ENCODE data around the gene MTCP1. TPM values are rescaled to one million over a fixed set of nuclear protein-coding genes. Genes with fewer than 3 reads are reported as not detected.
A peak's percentile ranks its signal among the peaks of the same experiment; 100 is the strongest.

Gene MTCP1
- total RNA-seq, 1 donor from 2014 or later = 1.1 TPM

DNA sequence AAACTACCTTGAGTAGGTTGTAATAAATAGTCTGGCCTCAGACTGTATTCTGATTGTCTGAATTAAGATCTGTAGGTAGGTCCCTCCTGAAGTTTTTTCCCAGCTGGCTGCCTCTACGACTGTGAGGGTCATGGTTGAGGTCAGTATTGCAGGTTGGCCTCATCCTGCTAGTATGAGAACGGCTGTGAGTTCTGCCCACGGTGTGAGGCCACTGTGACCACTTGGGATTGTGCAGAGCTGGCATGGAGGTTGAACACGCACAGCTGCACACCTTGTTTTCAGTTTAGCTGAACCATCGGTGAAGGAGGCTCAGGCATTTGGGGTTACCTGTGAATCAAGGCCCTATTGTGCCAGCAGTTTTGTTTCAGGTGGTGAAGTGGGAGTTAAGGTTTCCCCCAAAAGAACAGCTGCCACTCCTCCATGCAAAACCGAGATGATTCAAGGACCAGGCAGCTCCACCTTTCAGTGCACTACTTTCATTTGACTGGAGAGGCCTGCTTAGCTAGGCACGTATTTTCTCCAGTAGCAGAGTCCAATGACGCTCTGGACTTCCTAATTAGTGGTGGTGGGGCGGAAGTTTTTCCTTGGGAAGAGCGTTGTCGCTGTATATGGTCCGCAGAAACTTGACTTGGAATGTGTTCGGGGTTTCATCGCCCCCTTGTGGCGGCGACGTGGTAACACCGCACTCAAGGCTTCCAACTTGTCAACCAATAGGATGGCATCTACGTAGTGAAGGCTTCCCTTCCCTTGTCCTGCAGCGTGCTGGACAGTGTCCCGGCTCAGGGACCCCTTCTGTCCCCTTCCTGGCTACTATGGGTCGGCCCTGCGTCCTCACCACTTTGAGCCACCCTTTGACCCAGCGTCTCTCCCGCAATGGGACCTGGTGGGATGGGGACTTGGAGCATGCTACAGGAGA, 13.8 kb downstream of the MTCP1 start:
- peaks cover 1% of the 10 kb centered on the region for H3K36me3 ChIP-seq (ENCODE audit: control insufficient read depth, insufficient read depth, low read length)
- no peaks in the 10 kb centered on the region for H3K27me3 ChIP-seq (ENCODE audit: control insufficient read depth, insufficient read depth, low read length)
- TF ChIP-seq, protein P1, sequence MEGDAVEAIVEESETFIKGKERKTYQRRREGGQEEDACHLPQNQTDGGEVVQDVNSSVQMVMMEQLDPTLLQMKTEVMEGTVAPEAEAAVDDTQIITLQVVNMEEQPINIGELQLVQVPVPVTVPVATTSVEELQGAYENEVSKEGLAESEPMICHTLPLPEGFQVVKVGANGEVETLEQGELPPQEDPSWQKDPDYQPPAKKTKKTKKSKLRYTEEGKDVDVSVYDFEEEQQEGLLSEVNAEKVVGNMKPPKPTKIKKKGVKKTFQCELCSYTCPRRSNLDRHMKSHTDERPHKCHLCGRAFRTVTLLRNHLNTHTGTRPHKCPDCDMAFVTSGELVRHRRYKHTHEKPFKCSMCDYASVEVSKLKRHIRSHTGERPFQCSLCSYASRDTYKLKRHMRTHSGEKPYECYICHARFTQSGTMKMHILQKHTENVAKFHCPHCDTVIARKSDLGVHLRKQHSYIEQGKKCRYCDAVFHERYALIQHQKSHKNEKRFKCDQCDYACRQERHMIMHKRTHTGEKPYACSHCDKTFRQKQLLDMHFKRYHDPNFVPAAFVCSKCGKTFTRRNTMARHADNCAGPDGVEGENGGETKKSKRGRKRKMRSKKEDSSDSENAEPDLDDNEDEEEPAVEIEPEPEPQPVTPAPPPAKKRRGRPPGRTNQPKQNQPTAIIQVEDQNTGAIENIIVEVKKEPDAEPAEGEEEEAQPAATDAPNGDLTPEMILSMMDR (IDR thresholded peaks at IDR 0.05; ENCODE audit: insufficient read depth, low read length, poor library complexity, severe bottlenecking) = peak; percentile 59
- no peak overlapping the region for H3K4me3 ChIP-seq (ENCODE audit: low read depth, low read length)
- DNase-seq (ENCODE audit: low read depth) = no peak

DNA sequence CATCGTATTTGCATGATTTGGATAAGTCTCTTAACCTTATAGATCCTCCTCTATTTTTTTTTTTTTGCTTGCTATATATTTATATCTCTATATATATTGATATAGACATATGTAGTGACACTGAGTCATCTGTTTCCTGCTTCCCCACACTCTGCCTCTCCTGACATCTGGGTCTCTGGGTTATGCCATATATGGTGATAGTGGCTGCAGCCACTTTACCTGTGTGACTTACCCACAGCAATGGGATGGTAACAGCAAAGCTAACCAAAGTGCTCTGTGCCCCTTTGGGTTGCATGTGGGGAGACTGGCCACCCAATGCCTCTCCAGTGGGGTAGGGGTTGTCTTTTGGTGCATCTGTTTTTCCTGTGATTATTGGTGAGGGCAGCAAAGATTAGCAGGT, 14.5 kb downstream of the MTCP1 start:
- H3K4me3 ChIP-seq (ENCODE audit: low read depth, low read length) = no peak overlapping the region
- TF ChIP-seq, protein P1 (IDR thresholded peaks at IDR 0.05; ENCODE audit: insufficient read depth, low read length, poor library complexity, severe bottlenecking) = no peak
- DNase-seq (ENCODE audit: low read depth) = no peak
- H3K36me3 ChIP-seq (ENCODE audit: control insufficient read depth, insufficient read depth, low read length) = peaks cover 1% of the 10 kb centered on the region
- no peaks in the 10 kb centered on the region for H3K27me3 ChIP-seq (ENCODE audit: control insufficient read depth, insufficient read depth, low read length)

DNA sequence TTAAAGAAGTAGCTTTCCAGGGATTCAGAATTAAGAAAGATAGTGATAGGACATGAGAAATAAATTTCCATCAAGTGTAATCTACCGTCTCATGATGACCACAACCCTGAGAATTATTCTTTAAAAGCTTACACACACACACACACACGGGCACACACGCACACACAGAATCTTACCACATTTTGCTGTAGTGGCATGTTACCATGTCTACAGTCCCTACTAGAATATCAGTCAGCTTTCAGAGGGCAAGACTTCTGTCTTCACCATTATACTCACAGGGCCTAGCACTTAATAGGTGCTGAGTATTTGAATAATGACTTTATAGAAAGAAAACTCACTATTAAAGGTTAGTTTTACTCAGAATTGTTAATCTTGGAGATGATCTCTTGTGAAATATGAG, 15.4 kb downstream of the MTCP1 start:
- no peaks in the 10 kb centered on the region for H3K27me3 ChIP-seq (ENCODE audit: control insufficient read depth, insufficient read depth, low read length)
- no peak for DNase-seq (ENCODE audit: low read depth)
- TF ChIP-seq, protein P1 (IDR thresholded peaks at IDR 0.05; ENCODE audit: insufficient read depth, low read length, poor library complexity, severe bottlenecking) = no peak
- H3K4me3 ChIP-seq (ENCODE audit: low read depth, low read length) = no peak overlapping the region
- no peaks in the 10 kb centered on the region for H3K36me3 ChIP-seq (ENCODE audit: control insufficient read depth, insufficient read depth, low read length)

DNA sequence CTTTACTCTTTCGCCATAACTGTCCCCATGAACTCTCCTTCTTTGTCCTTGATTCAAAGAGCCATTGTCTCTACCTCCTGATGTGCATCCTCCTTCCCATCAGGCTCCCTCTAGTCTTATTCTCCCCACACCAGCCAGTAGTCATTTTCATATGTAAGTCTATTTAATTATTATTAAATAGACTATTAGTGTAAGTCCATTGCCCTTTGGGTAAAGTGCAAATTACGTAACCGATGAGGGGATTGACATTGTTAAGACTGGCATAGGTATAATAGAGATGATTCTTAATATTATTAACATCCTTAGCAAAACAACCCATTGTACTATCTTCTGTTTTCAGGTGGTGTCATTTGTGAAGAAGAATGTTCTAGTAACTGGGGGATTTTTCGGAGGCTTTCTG, 16.7 kb downstream of the MTCP1 start:
- no peak for DNase-seq (ENCODE audit: low read depth)
- TF ChIP-seq, protein P1 (IDR thresholded peaks at IDR 0.05; ENCODE audit: insufficient read depth, low read length, poor library complexity, severe bottlenecking) = no peak
- Histone ChIP-seq H3K27me3 (ENCODE audit: control insufficient read depth, insufficient read depth, low read length) (no peaks in the 10 kb centered on the region), H3K36me3 (ENCODE audit: control insufficient read depth, insufficient read depth, low read length) (no peaks in the 10 kb centered on the region), H3K4me3 (ENCODE audit: low read depth, low read length) (no peak overlapping the region)

DNA sequence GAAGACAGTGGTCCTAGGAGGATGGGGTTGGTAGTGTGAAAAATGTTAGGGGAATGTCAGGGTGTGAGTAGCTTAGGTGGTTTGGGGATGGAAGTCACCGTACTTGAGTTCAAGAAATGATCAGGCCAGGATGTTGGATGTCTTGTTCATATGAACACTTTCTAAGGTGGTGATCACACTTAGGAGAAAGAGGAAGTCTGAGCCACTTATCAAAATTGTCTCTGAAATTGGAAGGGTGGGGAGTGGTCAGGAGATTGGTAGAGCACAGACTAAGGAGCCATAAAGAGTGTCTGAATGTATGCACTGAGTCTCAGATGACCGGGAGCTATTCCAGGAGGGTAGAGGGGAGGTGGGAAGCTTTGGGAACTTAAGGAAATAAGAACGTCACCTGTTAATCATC, 17.3 kb downstream of the MTCP1 start:
- no peaks in the 10 kb centered on the region for H3K27me3 ChIP-seq (ENCODE audit: control insufficient read depth, insufficient read depth, low read length)
- no peak for DNase-seq (ENCODE audit: low read depth)
- H3K36me3 ChIP-seq (ENCODE audit: control insufficient read depth, insufficient read depth, low read length) = no peaks in the 10 kb centered on the region
- no peak overlapping the region for H3K4me3 ChIP-seq (ENCODE audit: low read depth, low read length)
- TF ChIP-seq, protein P1 (IDR thresholded peaks at IDR 0.05; ENCODE audit: insufficient read depth, low read length, poor library complexity, severe bottlenecking) = no peak
